ENCODE measurements around the gene AMBRA1.

Gene AMBRA1

GRCh38 chr11:46422588-46422987, 171.2 kb downstream of the AMBRA1 start:
- ATAC-seq: no peak
- TF ChIP-seq ZNF70 (CRISPR knock-in tag; IDR thresholded peaks at IDR 0.05) (no peak), ISL1 (CRISPR knock-in tag; IDR thresholded peaks at IDR 0.05) (no peak), ARNTL (CRISPR knock-in tag; IDR thresholded peaks at IDR 0.05; ENCODE audit: borderline replicate concordance, low read depth) (no peak), ESRRG (CRISPR knock-in tag; IDR thresholded peaks at IDR 0.05) (no peak), OSR1 (CRISPR knock-in tag; IDR thresholded peaks at IDR 0.05) (no peak), TOX (CRISPR knock-in tag; IDR thresholded peaks at IDR 0.05; ENCODE audit: borderline replicate concordance) (no peak), PATZ1 (CRISPR knock-in tag; IDR thresholded peaks at IDR 0.05; ENCODE audit: borderline replicate concordance) (no peak), ZFP30 (CRISPR knock-in tag; IDR thresholded peaks at IDR 0.05) (no peak), BACH2 (CRISPR knock-in tag; IDR thresholded peaks at IDR 0.05; ENCODE audit: borderline replicate concordance) (no peak)

- TF ChIP-seq CSDC2 (CRISPR knock-in tag; IDR thresholded peaks at IDR 0.05) (no peak), ZNF565 (CRISPR knock-in tag; conservative IDR thresholded peaks at IDR 0.05; ENCODE audit: low read depth) (no peak), POU6F1 (CRISPR knock-in tag; IDR thresholded peaks at IDR 0.05; ENCODE audit: borderline replicate concordance, low read depth) (no peak), ZFP3 (CRISPR knock-in tag; IDR thresholded peaks at IDR 0.05) (no peak), TCF4 (CRISPR knock-in tag; IDR thresholded peaks at IDR 0.05; ENCODE audit: borderline replicate concordance) (no peak), GLIS3 (CRISPR knock-in tag; IDR thresholded peaks at IDR 0.05) (no peak), ZNF8 (CRISPR knock-in tag; IDR thresholded peaks at IDR 0.05) (no peak), BACH2 (CRISPR knock-in tag; IDR thresholded peaks at IDR 0.05; ENCODE audit: borderline replicate concordance) (no peak), ZNF70 (CRISPR knock-in tag; IDR thresholded peaks at IDR 0.05) (no peak), PATZ1 (CRISPR knock-in tag; IDR thresholded peaks at IDR 0.05; ENCODE audit: borderline replicate concordance) (no peak), CREB5 (CRISPR knock-in tag; IDR thresholded peaks at IDR 0.05; ENCODE audit: low read depth) (no peak), ARNTL (CRISPR knock-in tag; IDR thresholded peaks at IDR 0.05; ENCODE audit: borderline replicate concordance, low read depth) (no peak), ZC3H10 (CRISPR knock-in tag; IDR thresholded peaks at IDR 0.05) (no peak), SNAI2 (CRISPR knock-in tag; IDR thresholded peaks at IDR 0.05) (no peak)
- ATAC-seq: no peak
These were observed 172.5 kb downstream of the AMBRA1 start for GRCh38 chr11:46421257-46421880.

- no peak for TF ChIP-seq POU6F1 (CRISPR knock-in tag; IDR thresholded peaks at IDR 0.05; ENCODE audit: borderline replicate concordance, low read depth)
- no peak for TF ChIP-seq RARB (CRISPR knock-in tag; IDR thresholded peaks at IDR 0.05)
- TF ChIP-seq ZFP3 (CRISPR knock-in tag; IDR thresholded peaks at IDR 0.05): no peak
- no peak for TF ChIP-seq TSHZ2 (CRISPR knock-in tag; IDR thresholded peaks at IDR 0.05)
- TF ChIP-seq CSRNP3 (CRISPR knock-in tag; IDR thresholded peaks at IDR 0.05): no peak
- no peak for TF ChIP-seq CSDC2 (CRISPR knock-in tag; IDR thresholded peaks at IDR 0.05)
- no peak for TF ChIP-seq SNAI2 (CRISPR knock-in tag; IDR thresholded peaks at IDR 0.05)
- TF ChIP-seq TOX (CRISPR knock-in tag; IDR thresholded peaks at IDR 0.05; ENCODE audit: borderline replicate concordance): no peak
- TF ChIP-seq ZFP30 (CRISPR knock-in tag; IDR thresholded peaks at IDR 0.05): no peak
- TF ChIP-seq ARNTL (CRISPR knock-in tag; IDR thresholded peaks at IDR 0.05; ENCODE audit: borderline replicate concordance, low read depth): no peak
- ATAC-seq: no peak
These were observed 173.3 kb downstream of the AMBRA1 start for GRCh38 chr11:46420513-46420912.

Measured in SK-N-SH treated with all-trans-retinoic acid at 6 μM for 48 hours (cell line).